Suprapubic skin (tissue), 4 donors: ENCODE data around the gene COG8. TPM values are rescaled to one million over a fixed set of nuclear protein-coding genes. Genes with fewer than 3 reads are reported as not detected.

Experiments used
- DNase-seq, 2 donors: peaks; one replicate each; pipeline ENCODE4 v3.0.0-alpha.2; 2019; ENCODE audit warnings: low spot score in 2 of 2
- H3K27ac ChIP-seq: fragments of 200-600 bp; sonication (generic); one replicate; pipeline ENCODE4 v1.5.1; 2019
- H3K27me3 ChIP-seq: fragments of 200-600 bp; sonication (generic); one replicate; pipeline ENCODE4 v1.5.1; 2019
- H3K36me3 ChIP-seq: fragments of 200-600 bp; sonication (generic); one replicate; pipeline ENCODE4 v1.5.1; 2019
- H3K4me1 ChIP-seq: fragments of 200-600 bp; sonication (generic); one replicate; pipeline ENCODE4 v1.5.1; 2019
- H3K4me3 ChIP-seq: fragments of 200-600 bp; sonication (generic); one replicate; pipeline ENCODE4 v1.5.1; 2019; ENCODE audit warnings: mild to moderate bottlenecking
- H3K9me3 ChIP-seq: fragments of 200-600 bp; sonication (generic); one replicate; pipeline ENCODE4 v1.5.1; 2019
- EP300 ChIP-seq: sonication (generic); formaldehyde crosslinking; IDR thresholded peaks from one replicate; pipeline ENCODE4 v1.6.1; 2017; ENCODE audit warnings: antibody characterized with exemption
- POLR2A ChIP-seq, 2 donors: fragments of 450-650 bp; IDR thresholded peaks; one replicate each; pipeline ENCODE4 v1.6.1; 2017; ENCODE audit warnings: antibody characterized with exemption in 2 of 2, mild to moderate bottlenecking in 2 of 2, moderate library complexity in 2 of 2
- POLR2AphosphoS5 ChIP-seq, 3 donors: sonication (generic); formaldehyde crosslinking; IDR thresholded peaks; one replicate each; pipeline ENCODE4 v1.6.1; 2017; ENCODE audit warnings: antibody characterized with exemption in 3 of 3
- WGBS: methylation state at CpG from one replicate; pipeline ENCODE4 v1.1.5; 2018; 5-methylcytosine and 5-hydroxymethylcytosine counted together
- total RNA-seq, 4 donors: library from RNA; depleted of rRNA; stranded (reverse); fragments of >200 nt; gene quantifications; one replicate each; pipeline ENCODE4 v1.1.0, GENCODE V29; 2016
- TF ChIP-seq, protein P1 (sequence below), 2 donors: fragments of 200-600 bp in 1 of 2; fragments of 450-650 bp in 1 of 2; sonication (generic) in 1 of 2; IDR thresholded peaks; one replicate each; pipeline ENCODE4 v1.5.1; 2016 to 2019; ENCODE audit warnings: antibody characterized with exemption in 2 of 2, mild to moderate bottlenecking in 1 of 2, moderate library complexity in 1 of 2

COG8 gene
- total RNA-seq, 4 donors from 2014 or later, result 45.3 to 70.4 (median 57.0) TPM

GRCh38 chr16:69318911-69319289, 20.5 kb downstream of the COG8 start:
- Histone ChIP-seq H3K27me3 (no peaks in the 10 kb centered on the region), H3K4me3 (no peak overlapping the region), H3K9me3 (no peaks in the 10 kb centered on the region), H3K4me1 (peaks cover under 1% of the 10 kb centered on the region), H3K36me3 (peaks cover 94% of the 10 kb centered on the region), H3K27ac (no peak overlapping the region)
- DNase-seq, result no peak
- no peak for TF ChIP-seq EP300
- WGBS, result 86% methylated on average over 10 of the region's 10 CpGs

- WGBS, result 95% methylated on average over 28 of the region's 30 CpGs
Observed at GRCh38 chr16:69318177-69318910, 21.0 kb downstream of the COG8 start.

DNA sequence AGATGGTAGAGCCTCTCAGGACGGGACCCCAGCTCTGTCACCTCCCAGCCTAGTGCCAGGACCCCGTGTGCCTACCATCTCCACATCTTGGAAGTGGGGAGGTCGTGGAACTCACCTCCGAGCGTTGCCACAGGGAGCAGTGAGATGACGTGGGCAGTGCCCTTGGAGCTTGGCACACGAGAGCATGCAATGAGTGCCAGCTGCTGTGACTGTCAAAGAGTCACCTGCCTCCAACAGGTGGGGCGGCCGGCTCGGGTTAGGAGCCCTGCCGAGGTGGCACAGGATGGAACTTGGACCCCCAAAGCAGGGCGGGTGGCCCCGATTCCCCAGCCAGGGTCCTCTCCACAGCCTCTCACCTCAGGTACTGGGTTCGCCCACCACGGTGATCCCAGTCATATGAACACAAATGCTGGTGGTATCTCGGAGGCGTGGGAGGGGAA, 22.7 kb downstream of the COG8 start:
- TF ChIP-seq POLR2A (IDR thresholded peaks at IDR 0.05), result no peak
- TF ChIP-seq, protein P1, sequence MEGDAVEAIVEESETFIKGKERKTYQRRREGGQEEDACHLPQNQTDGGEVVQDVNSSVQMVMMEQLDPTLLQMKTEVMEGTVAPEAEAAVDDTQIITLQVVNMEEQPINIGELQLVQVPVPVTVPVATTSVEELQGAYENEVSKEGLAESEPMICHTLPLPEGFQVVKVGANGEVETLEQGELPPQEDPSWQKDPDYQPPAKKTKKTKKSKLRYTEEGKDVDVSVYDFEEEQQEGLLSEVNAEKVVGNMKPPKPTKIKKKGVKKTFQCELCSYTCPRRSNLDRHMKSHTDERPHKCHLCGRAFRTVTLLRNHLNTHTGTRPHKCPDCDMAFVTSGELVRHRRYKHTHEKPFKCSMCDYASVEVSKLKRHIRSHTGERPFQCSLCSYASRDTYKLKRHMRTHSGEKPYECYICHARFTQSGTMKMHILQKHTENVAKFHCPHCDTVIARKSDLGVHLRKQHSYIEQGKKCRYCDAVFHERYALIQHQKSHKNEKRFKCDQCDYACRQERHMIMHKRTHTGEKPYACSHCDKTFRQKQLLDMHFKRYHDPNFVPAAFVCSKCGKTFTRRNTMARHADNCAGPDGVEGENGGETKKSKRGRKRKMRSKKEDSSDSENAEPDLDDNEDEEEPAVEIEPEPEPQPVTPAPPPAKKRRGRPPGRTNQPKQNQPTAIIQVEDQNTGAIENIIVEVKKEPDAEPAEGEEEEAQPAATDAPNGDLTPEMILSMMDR (IDR thresholded peaks at IDR 0.05), result no peak
- TF ChIP-seq EP300, result no peak
- TF ChIP-seq POLR2AphosphoS5 (IDR thresholded peaks at IDR 0.05), result no peak
- 87% methylated on average over 15 of the region's 17 CpGs for WGBS
- peaks cover 71% of the 10 kb centered on the region for H3K36me3 ChIP-seq
- H3K4me3 ChIP-seq, result no peak overlapping the region
- no peak overlapping the region for H3K27ac ChIP-seq
- no peak for DNase-seq
- H3K9me3 ChIP-seq, result no peaks in the 10 kb centered on the region
- H3K27me3 ChIP-seq, result no peaks in the 10 kb centered on the region
- H3K4me1 ChIP-seq, result peaks cover 13% of the 10 kb centered on the region

More at GRCh38 chr16:69318177-69318910, 21.0 kb downstream of the COG8 start:
- H3K9me3 ChIP-seq, result no peaks in the 10 kb centered on the region
- no peak for DNase-seq
- no peak overlapping the region for H3K4me3 ChIP-seq
- H3K36me3 ChIP-seq, result peaks cover 88% of the 10 kb centered on the region
- H3K4me1 ChIP-seq, result no peaks in the 10 kb centered on the region
- TF ChIP-seq POLR2A (IDR thresholded peaks at IDR 0.05), result no peak
- no peak for TF ChIP-seq POLR2AphosphoS5 (IDR thresholded peaks at IDR 0.05)
- TF ChIP-seq, protein P1 (IDR thresholded peaks at IDR 0.05), result no peak
- TF ChIP-seq EP300, result no peak
- no peaks in the 10 kb centered on the region for H3K27me3 ChIP-seq
- H3K27ac ChIP-seq, result no peak overlapping the region

DNA sequence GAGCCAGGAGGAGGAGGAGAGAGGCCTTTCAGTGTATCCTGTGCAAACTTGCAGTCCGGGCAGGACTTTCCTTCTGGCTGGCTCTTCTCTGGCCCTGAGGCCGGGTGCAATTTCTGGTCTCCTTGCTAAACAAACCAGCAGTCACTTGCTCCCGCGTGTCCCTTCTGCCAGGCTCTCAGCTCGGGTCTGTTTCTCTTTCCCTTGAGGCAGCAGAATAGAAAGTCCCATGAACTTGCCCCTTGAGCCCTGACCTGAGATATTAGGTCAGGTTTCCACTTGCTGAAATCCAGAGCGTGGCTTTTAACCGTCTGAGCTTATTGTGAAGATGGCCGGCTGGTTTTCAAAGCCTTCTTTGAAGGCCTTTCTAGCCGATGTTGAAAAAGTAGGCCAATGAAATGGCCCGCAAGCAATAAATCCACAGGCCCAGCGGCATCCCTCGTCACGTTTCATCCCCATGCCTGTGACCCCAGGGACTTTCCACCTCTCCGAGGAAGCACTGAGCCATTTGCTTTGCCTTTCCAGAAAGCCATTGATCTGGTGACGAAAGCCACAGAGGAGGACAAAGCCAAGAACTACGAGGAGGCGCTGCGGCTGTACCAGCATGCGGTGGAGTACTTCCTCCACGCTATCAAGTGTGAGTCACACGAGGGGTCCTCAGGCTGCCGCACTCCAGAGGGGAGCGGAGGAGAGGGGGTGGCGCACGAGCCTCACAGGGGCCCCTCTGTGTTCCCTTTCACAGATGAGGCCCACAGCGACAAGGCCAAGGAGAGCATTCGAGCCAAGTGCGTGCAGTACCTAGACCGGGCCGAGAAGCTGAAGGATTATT, 23.7 kb downstream of the COG8 start:
- no peak overlapping the region for H3K27ac ChIP-seq
- H3K36me3 ChIP-seq, result peaks cover 62% of the 10 kb centered on the region
- peaks cover 14% of the 10 kb centered on the region for H3K4me1 ChIP-seq
- DNase-seq, result peak in 1 of 2 donors; percentile 56
- H3K9me3 ChIP-seq, result no peaks in the 10 kb centered on the region
- TF ChIP-seq POLR2AphosphoS5 (IDR thresholded peaks at IDR 0.05), result no peak
- no peak for TF ChIP-seq EP300
- TF ChIP-seq, protein P1 (IDR thresholded peaks at IDR 0.05), result no peak
- no peak for TF ChIP-seq POLR2A (IDR thresholded peaks at IDR 0.05)
- WGBS, result 87% methylated on average over 29 of the region's 30 CpGs
- H3K4me3 ChIP-seq, result no peak overlapping the region
- H3K27me3 ChIP-seq, result no peaks in the 10 kb centered on the region

- DNase-seq, result peak in 1 of 2 donors; percentile 42
- H3K4me1 ChIP-seq, result peaks cover 17% of the 10 kb centered on the region
- H3K4me3 ChIP-seq, result no peak overlapping the region
- H3K9me3 ChIP-seq, result no peaks in the 10 kb centered on the region
- peaks cover 50% of the 10 kb centered on the region for H3K36me3 ChIP-seq
- 94% methylated on average over 11 of the region's 11 CpGs for WGBS
- no peak overlapping the region for H3K27ac ChIP-seq
- TF ChIP-seq POLR2AphosphoS5 (IDR thresholded peaks at IDR 0.05) (no peak), EP300 (no peak), POLR2A (IDR thresholded peaks at IDR 0.05) (no peak)
- TF ChIP-seq, protein P1 (IDR thresholded peaks at IDR 0.05), result no peak
- H3K27me3 ChIP-seq, result no peaks in the 10 kb centered on the region
Observed at GRCh38 chr16:69314534-69314933, 24.8 kb downstream of the COG8 start.
